Spleen (tissue), 13 donors: ENCODE measurements around the gene PDLIM5. TPM values are rescaled to one million over a fixed set of nuclear protein-coding genes. Genes with fewer than 3 reads are reported as not detected.
"Not testable (repeated sequence)": the region's sequence is repeated elsewhere in the genome, so short reads cannot be mapped to it uniquely, and the experiment has no call there.

Source experiments
- DNase-seq: peaks from one replicate; pipeline ENCODE4 v3.0.0-alpha.2; 2020
- H3K27ac ChIP-seq, 8 donors: fragments of 200-600 bp; sonication (generic) in 7 of 8; 1 replicate in 4 of 8; 2 replicates in 4 of 8; pipeline versions ENCODE4 v1.5.0 to v1.8.0; 2016 to 2021; ENCODE audit warnings: inconsistent platforms in 4 of 8, mild to moderate bottlenecking in 4 of 8, moderate library complexity in 1 of 8
- H3K27me3 ChIP-seq, 7 donors: fragments of 200-600 bp; sonication (generic) in 6 of 7; replicated peaks in 1 of 7; 1 replicate in 4 of 7; 2 replicates in 3 of 7; pipeline versions ENCODE4 v1.5.0 to v1.8.0; 2016 to 2021; ENCODE audit warnings: inconsistent platforms in 3 of 7, mild to moderate bottlenecking in 1 of 7
- H3K36me3 ChIP-seq, 6 donors: fragments of 200-600 bp; sonication (generic) in 5 of 6; 1 replicate in 4 of 6; 2 replicates in 2 of 6; pipeline versions ENCODE4 v1.5.0 to v1.8.0; 2016 to 2021; ENCODE audit warnings: inconsistent platforms in 2 of 6
- H3K4me1 ChIP-seq, 6 donors: fragments of 200-600 bp; sonication (generic) in 5 of 6; 1 replicate in 3 of 6; 2 replicates in 3 of 6; pipeline versions ENCODE4 v1.5.0 to v1.8.0; 2016 to 2021; ENCODE audit warnings: inconsistent platforms in 3 of 6
- H3K4me3 ChIP-seq, 8 donors: fragments of 200-600 bp; sonication (generic) in 7 of 8; 1 replicate in 4 of 8; 2 replicates in 4 of 8; pipeline versions ENCODE4 v1.5.0 to v1.8.0; 2016 to 2021; ENCODE audit warnings: inconsistent platforms in 4 of 8, mild to moderate bottlenecking in 4 of 8, moderate library complexity in 2 of 8
- H3K9me3 ChIP-seq, 8 donors: fragments of 200-600 bp; sonication (generic) in 7 of 8; 1 replicate in 4 of 8; 2 replicates in 4 of 8; pipeline versions ENCODE4 v1.5.0 to v1.8.0; 2016 to 2021; ENCODE audit warnings: inconsistent platforms in 4 of 8
- CTCF ChIP-seq, 11 experiments: fragments of 200-600 bp in 7 of 11; fragments of 450-650 bp in 4 of 11; sonication (generic) in 4 of 11; IDR thresholded peaks in 8 of 11; conservative IDR thresholded peaks in 3 of 11; 1 replicate in 7 of 11; 2 replicates in 4 of 11; pipeline versions ENCODE4 v1.4.0 to v1.8.0; 2016 to 2021; ENCODE audit warnings: antibody characterized with exemption in 11 of 11, inconsistent platforms in 4 of 11, mild to moderate bottlenecking in 1 of 11
- POLR2A ChIP-seq, 3 donors: fragments of 450-650 bp; IDR thresholded peaks; one replicate each; pipeline ENCODE4 v1.5.1; 2017; ENCODE audit warnings: antibody characterized with exemption in 3 of 3, mild to moderate bottlenecking in 1 of 3
- POLR2AphosphoS5 ChIP-seq, 3 donors: sonication (generic); formaldehyde crosslinking; IDR thresholded peaks; one replicate each; pipeline ENCODE4 v1.5.1; 2017; ENCODE audit warnings: antibody characterized with exemption in 3 of 3
- WGBS, 5 donors: extraction: QIAGEN DNeasy Blood & Tissue Kit in 3 of 5; methylation state at CpG; one replicate each; pipeline versions ENCODE4 v1.1.5 to v1.1.7; 2013 to 2018; 5-methylcytosine and 5-hydroxymethylcytosine counted together
- intact Hi-C: fragments of 100-400 bp; cut with DNase I; formaldehyde crosslinking; loops from one replicate; pipeline ENCODE4 v1.15.0; 2023; ENCODE audit warnings: low total_unique reads
- long read RNA-seq, 2 donors: transcript quantifications; one replicate each; lab custom pipeline, GENCODE V29; 2026
- polyA plus RNA-seq, 3 donors: library from polyadenylated mRNA; stranded (reverse); fragments of 200-250 nt; gene quantifications; one replicate each; pipeline ENCODE4 v1.2.1, GENCODE V29; 2013
- total RNA-seq, 7 donors: library from RNA; depleted of rRNA in 3 of 7; stranded (reverse); fragments of >200 nt in 3 of 7; fragmentation: NEBNext Ultra II Directional in 4 of 7; extraction: Animal tissue kit (Norgen Biotek cat#: 25700) in 4 of 7; gene quantifications; one replicate each; pipeline versions ENCODE4 v1.1.0 to v1.2.1, GENCODE V29; 2016 to 2021
- donor health status: healthy with polysubstance abuse.
- donor health status: DM: no; HTN: no; CAD: no; lungs with moderate emphysema.
- donor health status: DM: no; HTN: no; CAD: no.
- donor health status: Bipolar disorder and iron deficiency.
- donor health status: healthy.
- donor health status: DM: no; HTN: no; CAD: no.
- donor health status: DM: yes; HTN: yes; CAD: no.

Gene PDLIM5, protein sequence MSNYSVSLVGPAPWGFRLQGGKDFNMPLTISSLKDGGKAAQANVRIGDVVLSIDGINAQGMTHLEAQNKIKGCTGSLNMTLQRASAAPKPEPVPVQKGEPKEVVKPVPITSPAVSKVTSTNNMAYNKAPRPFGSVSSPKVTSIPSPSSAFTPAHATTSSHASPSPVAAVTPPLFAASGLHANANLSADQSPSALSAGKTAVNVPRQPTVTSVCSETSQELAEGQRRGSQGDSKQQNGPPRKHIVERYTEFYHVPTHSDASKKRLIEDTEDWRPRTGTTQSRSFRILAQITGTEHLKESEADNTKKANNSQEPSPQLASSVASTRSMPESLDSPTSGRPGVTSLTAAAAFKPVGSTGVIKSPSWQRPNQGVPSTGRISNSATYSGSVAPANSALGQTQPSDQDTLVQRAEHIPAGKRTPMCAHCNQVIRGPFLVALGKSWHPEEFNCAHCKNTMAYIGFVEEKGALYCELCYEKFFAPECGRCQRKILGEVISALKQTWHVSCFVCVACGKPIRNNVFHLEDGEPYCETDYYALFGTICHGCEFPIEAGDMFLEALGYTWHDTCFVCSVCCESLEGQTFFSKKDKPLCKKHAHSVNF
- total RNA-seq (100 to 1,000 TPM in 3 of 7 donors, 10 to 100 TPM in 4; 66.1 to 182 (median 89.0) TPM), polyA plus RNA-seq (10 to 100 TPM in 2 of 3 donors, 1 to 10 TPM in 1; 9.4 to 14.6 (median 11.6) TPM)
- long read RNA-seq, donor 1, full-length matches to known transcripts, result 9 of 15 reads
- long read RNA-seq, donor 1, partial matches to known transcripts, result 6 of 15 reads
- long read RNA-seq, donor 1, other reads (novel, unspliced or antisense), result 0 of 15 reads
- long read RNA-seq, donor 2, full-length matches to known transcripts, result 2 of 2 reads
- long read RNA-seq, donor 2, partial matches to known transcripts, result 0 of 2 reads
- long read RNA-seq, donor 2, other reads (novel, unspliced or antisense), result 0 of 2 reads

DNA sequence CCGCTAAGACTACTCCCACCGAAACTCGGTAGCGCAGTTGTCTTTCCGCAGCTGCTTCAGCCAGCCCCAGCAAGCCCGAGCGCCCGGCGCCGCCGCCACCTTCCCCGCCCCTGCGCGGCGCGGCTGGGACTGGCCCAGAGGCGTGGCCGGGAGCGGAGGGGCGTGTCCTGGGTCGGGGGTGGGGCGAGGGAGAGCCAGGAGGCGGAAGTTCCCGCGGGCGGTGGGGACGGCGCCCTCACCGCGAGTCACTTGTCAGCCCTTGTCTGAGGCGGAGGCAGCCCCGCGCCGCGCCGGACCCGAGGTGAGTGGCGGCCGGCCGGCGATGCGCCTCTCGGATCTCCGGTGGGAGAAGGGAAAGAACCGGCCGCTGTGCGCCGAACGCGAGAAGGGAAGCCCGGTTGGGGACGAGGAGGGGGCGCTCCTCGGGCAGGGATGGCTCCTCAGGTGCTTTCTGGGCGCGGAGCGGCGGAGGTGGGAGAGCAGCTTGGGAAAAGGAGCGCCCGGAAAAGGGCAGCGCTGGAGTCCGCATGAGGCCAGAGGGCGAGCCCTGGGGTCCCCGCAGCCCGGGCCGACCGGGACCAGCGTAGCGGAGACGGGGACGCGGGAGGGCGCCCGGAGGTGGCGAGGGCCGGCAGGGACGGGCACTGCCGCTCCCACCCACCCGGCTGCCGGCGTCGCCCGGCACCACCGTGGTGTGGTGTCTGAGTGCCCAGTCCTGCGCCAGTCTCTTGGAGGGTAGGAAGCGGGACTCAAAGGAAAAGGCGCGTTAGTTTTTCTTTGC lies at the start of gene PDLIM5:
Gene PDLIM5 (plus strand): TSS at position 248 of the 781 bp plus-strand sequence. CDS start 3,347 bp downstream, outside the sequence.
- peak; percentile 99 for DNase-seq
- peak within 1 kb of the TSS; percentile 62 to 97 (median 96) for H3K27ac ChIP-seq
- H3K9me3 ChIP-seq, result no peaks in the 10 kb centered on the region
- intact Hi-C loops, result no loop called here
- TF ChIP-seq POLR2A (IDR thresholded peaks at IDR 0.05), result peak in 2 of 3 donors; percentile 68 to 84
- TF ChIP-seq CTCF (IDR thresholded peaks at IDR 0.05 in 8 of 11, conservative IDR thresholded peaks at IDR 0.05 in 3 of 11), result peak in 4 of 11 experiments; percentile 14 to 43 (median 19)
- TF ChIP-seq POLR2AphosphoS5 (IDR thresholded peaks at IDR 0.05), result peak; percentile 97 to 98 (median 98)
- WGBS, 5 donors, result 0 to 2% (median 0%) methylated on average over 40 to 88 of the region's 88 CpGs
- peaks cover 0 to 26% (median 0%) of the 10 kb centered on the region in 7 donors for H3K27me3 ChIP-seq
- H3K4me3 ChIP-seq, result peak within 1 kb of the TSS; percentile 82 to 98 (median 94)
- H3K4me1 ChIP-seq, result peaks cover 10 to 55% (median 26%) of the 10 kb centered on the region in 6 donors
- H3K36me3 ChIP-seq, result peaks cover 0 to 17% (median 8%) of the 10 kb centered on the region in 6 donors

GRCh38 chr4:94402439-94402838 lies 49.3 kb upstream of the PDLIM5 start:
- WGBS, 5 donors, result 89 to 97% (median 93%) methylated on average over 4 of the region's 4 CpGs
- H3K4me1 ChIP-seq, H3K4me3 ChIP-seq, H3K27me3 ChIP-seq, DNase-seq, H3K27ac ChIP-seq, intact Hi-C loops, H3K36me3 ChIP-seq, H3K9me3 ChIP-seq: not testable (repeated sequence)

DNA sequence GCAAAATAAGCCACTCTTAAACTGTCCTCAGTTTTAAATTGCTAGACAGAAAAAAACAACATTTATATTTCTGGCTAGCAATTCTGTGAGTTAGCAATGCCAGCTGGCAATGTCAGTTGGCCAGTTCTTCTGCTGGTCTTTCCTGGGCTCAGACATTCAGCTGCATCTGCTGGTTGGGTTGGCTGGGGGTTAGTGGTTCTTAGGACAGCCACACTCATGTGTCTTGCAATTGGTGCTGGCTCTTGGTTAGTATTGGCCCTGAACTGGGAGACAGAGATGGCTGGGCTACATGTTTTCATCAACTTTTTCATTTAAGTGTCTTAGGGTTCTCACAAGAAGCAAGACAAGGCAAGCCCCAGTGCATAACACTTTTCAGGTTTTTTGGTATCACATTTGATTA lies 48.0 kb upstream of the PDLIM5 start:
- no peak for DNase-seq
- TF ChIP-seq POLR2AphosphoS5 (IDR thresholded peaks at IDR 0.05) (no peak), POLR2A (IDR thresholded peaks at IDR 0.05) (no peak), CTCF (IDR thresholded peaks at IDR 0.05 in 8 of 11, conservative IDR thresholded peaks at IDR 0.05 in 3 of 11) (no peak)
- Histone ChIP-seq H3K27me3 (peaks cover 0 to 7% (median 0%) of the 10 kb centered on the region in 7 donors), H3K36me3 (no peaks in the 10 kb centered on the region), H3K4me3 (no peak overlapping the region), H3K27ac (no peak overlapping the region), H3K9me3 (peaks cover 0 to 3% (median 0%) of the 10 kb centered on the region in 8 donors), H3K4me1 (peaks cover 0 to 4% (median 0%) of the 10 kb centered on the region in 6 donors)
- intact Hi-C loops, result no loop called here
